Measurements from ENCODE around the gene DBP. TPM values are rescaled to one million over a fixed set of nuclear protein-coding genes. Genes with fewer than 3 reads are reported as not detected.

DBP gene
- polyA plus RNA-seq, 2 of the 4 experiments (the other 2 are of a cell fraction): 2.5 to 3.8 TPM

DNA sequence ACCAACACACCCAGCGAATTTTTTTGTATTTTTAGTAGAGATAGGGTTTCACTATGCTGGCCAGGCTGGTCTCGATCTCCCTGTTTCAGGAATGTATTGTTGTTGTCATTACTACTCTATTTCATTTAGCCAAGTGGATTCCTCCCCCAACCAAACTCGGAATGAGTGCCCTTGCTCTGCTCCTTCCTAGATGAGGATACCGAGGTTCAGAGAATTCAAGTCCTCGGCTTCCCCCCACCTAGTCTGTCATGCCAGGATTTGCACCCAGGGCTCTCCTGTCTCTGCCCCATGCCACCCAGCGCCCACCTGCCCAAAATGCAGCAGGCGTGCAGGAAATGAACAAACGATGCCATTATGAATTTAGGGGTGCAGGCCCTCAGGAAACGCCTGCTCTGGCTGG lies 34.2 kb downstream of the DBP start (continued):
- TF ChIP-seq CBX2 (IDR thresholded peaks at IDR 0.05; ENCODE audit: borderline replicate concordance, low read depth): no peak
- no peak for TF ChIP-seq CBX8 (IDR thresholded peaks at IDR 0.05)
- TF ChIP-seq EHF (CRISPR knock-in tag; IDR thresholded peaks at IDR 0.05): no peak
- TF ChIP-seq, protein P1, sequence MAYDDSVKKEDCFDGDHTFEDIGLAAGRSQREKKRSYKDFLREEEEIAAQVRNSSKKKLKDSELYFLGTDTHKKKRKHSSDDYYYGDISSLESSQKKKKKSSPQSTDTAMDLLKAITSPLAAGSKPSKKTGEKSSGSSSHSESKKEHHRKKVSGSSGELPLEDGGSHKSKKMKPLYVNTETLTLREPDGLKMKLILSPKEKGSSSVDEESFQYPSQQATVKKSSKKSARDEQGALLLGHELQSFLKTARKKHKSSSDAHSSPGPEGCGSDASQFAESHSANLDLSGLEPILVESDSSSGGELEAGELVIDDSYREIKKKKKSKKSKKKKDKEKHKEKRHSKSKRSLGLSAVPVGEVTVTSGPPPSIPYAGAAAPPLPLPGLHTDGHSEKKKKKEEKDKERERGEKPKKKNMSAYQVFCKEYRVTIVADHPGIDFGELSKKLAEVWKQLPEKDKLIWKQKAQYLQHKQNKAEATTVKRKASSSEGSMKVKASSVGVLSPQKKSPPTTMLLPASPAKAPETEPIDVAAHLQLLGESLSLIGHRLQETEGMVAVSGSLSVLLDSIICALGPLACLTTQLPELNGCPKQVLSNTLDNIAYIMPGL (CRISPR knock-in tag; IDR thresholded peaks at IDR 0.05; ENCODE audit: borderline replicate concordance): no peak
- TF ChIP-seq EHMT2 (IDR thresholded peaks at IDR 0.05; ENCODE audit: low read depth): no peak
- no peak for TF ChIP-seq NFE2L2 (conservative IDR thresholded peaks at IDR 0.05; ENCODE audit: low read length)

DNA sequence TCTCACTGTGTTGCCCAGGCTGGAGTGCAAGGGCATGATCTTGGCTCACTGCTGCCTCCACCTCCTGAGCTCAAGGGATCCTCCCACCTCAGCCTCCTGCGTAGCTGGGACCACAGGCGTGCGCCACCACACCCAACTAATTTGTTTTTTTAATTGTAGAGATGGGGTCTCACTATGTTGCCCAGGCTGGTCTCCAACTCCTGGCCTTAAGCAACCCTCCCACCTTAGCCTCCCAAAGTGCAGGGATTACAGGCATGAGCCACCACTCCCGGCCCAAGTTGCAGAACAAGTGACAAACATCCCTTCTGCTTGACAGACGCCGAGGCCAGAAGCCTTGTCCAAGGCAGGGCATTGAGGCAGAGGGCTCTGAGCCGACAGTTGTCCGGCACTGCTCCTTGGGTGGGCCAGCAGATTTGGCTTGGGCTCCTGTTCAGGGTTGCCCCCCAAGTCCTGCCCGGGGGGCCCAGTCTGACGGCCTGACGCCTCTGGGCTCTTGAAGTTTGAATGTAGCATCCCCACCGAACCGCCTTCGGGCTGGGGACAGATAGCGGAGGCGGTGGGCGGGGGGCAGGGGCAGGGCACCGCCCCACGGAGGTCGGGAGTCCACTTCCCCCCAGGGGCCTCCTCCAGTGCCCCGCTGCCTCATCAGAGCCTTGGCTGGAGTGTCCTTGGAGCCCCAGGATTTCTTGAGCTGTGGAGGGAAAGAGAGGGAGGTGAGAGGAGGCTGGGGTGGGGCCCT lies 36.3 kb downstream of the DBP start:
- DNase-seq (ENCODE audit: low read depth in 1 of 2, low spot score in 1 of 2): no peak
- Histone ChIP-seq H3K9me3 (no peaks in the 10 kb centered on the region), H3K4me3 (no peak overlapping the region), H3K4me1 (peaks cover 14% of the 10 kb centered on the region), H3K4me2 (no peak overlapping the region), H3K27ac (peak overlapping the region in 1 of 2 experiments; percentile 77; a peak in 1 of 6 replicates)
- ChIA-PET CTCF (interaction anchor here (0.6 to 18.9 kb wide), 11 partner anchors 8 to 335 kb away, joined by 3 to 396 read pairs (median 4); no protein-coding TSS in a partner anchor), POLR2A (interaction anchor here (1.7 kb wide), 1 partner anchor 18 kb away, joined by 5 read pairs; the partner anchor contains the start of genes RPL18 and SPHK2)
- WGBS (ENCODE audit: missing lambda C conversion rate): 85% methylated on average over 17 of the region's 21 CpGs
- ATAC-seq: no peak
- TF ChIP-seq, protein P2, sequence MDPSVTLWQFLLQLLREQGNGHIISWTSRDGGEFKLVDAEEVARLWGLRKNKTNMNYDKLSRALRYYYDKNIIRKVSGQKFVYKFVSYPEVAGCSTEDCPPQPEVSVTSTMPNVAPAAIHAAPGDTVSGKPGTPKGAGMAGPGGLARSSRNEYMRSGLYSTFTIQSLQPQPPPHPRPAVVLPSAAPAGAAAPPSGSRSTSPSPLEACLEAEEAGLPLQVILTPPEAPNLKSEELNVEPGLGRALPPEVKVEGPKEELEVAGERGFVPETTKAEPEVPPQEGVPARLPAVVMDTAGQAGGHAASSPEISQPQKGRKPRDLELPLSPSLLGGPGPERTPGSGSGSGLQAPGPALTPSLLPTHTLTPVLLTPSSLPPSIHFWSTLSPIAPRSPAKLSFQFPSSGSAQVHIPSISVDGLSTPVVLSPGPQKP (IDR thresholded peaks at IDR 0.05; ENCODE audit: low read depth, low read length): no peak
- TF ChIP-seq CHD2 (IDR thresholded peaks at IDR 0.05; ENCODE audit: low read length, partially characterized antibody) (no peak), RAD21 (conservative IDR thresholded peaks at IDR 0.05 in 1 of 2, IDR thresholded peaks at IDR 0.05 in 1 of 2) (no peak), SMC3 (IDR thresholded peaks at IDR 0.05) (no peak), CEBPB (IDR thresholded peaks at IDR 0.05) (no peak)
- TF ChIP-seq, protein P3, sequence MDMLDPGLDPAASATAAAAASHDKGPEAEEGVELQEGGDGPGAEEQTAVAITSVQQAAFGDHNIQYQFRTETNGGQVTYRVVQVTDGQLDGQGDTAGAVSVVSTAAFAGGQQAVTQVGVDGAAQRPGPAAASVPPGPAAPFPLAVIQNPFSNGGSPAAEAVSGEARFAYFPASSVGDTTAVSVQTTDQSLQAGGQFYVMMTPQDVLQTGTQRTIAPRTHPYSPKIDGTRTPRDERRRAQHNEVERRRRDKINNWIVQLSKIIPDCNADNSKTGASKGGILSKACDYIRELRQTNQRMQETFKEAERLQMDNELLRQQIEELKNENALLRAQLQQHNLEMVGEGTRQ (IDR thresholded peaks at IDR 0.05): no peak
- TF ChIP-seq, protein P4, sequence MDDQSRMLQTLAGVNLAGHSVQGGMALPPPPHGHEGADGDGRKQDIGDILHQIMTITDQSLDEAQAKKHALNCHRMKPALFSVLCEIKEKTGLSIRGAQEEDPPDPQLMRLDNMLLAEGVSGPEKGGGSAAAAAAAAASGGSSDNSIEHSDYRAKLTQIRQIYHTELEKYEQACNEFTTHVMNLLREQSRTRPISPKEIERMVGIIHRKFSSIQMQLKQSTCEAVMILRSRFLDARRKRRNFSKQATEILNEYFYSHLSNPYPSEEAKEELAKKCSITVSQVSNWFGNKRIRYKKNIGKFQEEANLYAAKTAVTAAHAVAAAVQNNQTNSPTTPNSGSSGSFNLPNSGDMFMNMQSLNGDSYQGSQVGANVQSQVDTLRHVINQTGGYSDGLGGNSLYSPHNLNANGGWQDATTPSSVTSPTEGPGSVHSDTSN (IDR thresholded peaks at IDR 0.05): no peak
- TF ChIP-seq, protein P5, sequence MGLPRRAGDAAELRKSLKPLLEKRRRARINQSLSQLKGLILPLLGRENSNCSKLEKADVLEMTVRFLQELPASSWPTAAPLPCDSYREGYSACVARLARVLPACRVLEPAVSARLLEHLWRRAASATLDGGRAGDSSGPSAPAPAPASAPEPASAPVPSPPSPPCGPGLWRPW (IDR thresholded peaks at IDR 0.05): no peak
- no peak for FAIRE-seq

DNA sequence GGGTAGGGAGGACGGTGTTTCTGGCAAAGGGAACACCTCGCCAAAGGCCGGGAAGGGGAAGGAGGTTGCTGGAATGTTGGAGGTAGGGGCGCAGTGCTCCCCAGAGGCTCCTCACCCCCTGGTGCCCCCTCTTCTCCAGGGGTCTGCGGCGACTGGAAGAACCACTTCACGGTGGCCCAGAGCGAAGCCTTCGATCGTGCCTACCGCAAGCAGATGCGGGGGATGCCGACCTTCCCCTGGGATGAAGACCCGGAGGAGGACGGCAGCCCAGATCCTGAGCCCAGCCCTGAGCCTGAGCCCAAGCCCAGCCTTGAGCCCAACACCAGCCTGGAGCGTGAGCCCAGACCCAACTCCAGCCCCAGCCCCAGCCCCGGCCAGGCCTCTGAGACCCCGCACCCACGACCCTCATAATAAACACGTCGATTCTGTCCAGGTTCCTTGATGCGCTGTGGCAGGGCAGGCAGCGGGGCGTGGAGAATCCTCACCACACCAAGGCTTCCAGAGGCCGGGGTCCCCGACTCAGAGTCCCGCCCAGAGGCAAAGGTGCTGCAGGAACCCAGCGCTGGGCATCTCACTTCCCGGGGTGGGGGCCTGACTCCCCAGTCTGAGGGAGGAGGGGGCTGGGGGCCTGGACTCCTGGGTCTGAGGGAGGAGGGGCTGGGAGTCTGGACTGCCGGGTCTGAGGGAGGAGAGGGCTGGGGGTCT lies 38.0 kb downstream of the DBP start:
- ATAC-seq (peak; percentile 25 to 26; a peak in 3 of 6 replicates), DNase-seq (ENCODE audit: low read depth in 1 of 2, low spot score in 1 of 2) (no peak), FAIRE-seq (no peak)
- ChIA-PET POLR2A (no interaction called here), CTCF (interaction anchor here (1.0 to 18.9 kb wide), 5 partner anchors 9 to 110 kb away, joined by 3 to 396 read pairs (median 7); no protein-coding TSS in a partner anchor)
- H3K4me1 ChIP-seq: peaks cover 14% of the 10 kb centered on the region
- no peak overlapping the region for H3K4me3 ChIP-seq
- no peak overlapping the region for H3K27ac ChIP-seq
- TF ChIP-seq FOXS1 (CRISPR knock-in tag; IDR thresholded peaks at IDR 0.05) (no peak), SREBF2 (IDR thresholded peaks at IDR 0.05) (no peak), JUNB (IDR thresholded peaks at IDR 0.05) (no peak), NPAS2 (CRISPR knock-in tag; IDR thresholded peaks at IDR 0.05; ENCODE audit: borderline replicate concordance) (no peak)
- no peaks in the 10 kb centered on the region for H3K9me3 ChIP-seq
- no peak overlapping the region for H3K4me2 ChIP-seq
- 79% methylated on average over 18 of the region's 30 CpGs for WGBS (ENCODE audit: missing lambda C conversion rate)

All from A549 (cell line).